OCI-LY1 (cell line): Measurements from ENCODE around the gene MZF1.

Experiments
- H2AFZ ChIP-seq: fragments of 200-600 bp; sonication (generic), shearing (Covaris generic); 2 replicates; pipeline ENCODE4 v1.6.0; 2014; ENCODE audit warnings: antibody characterized with exemption, mild to moderate bottlenecking, low read length
- H3F3A ChIP-seq: fragments of 200-600 bp; sonication (generic), shearing (Covaris generic); 2 replicates; pipeline ENCODE4 v1.6.0; 2014; ENCODE audit warnings: mild to moderate bottlenecking, antibody characterized with exemption, low read length, moderate library complexity; ENCODE audit not compliant: insufficient read depth
- H3K27ac ChIP-seq: fragments of 200-600 bp; sonication (generic); 2 replicates; pipeline ENCODE4 v1.5.1; 2014; ENCODE audit warnings: low read length, mixed run types, mild to moderate bottlenecking, low read depth; ENCODE audit not compliant: poor library complexity, severe bottlenecking
- H3K27me3 ChIP-seq: fragments of 200-600 bp; sonication (generic); 2 replicates; pipeline ENCODE4 v1.6.0; 2014; ENCODE audit warnings: antibody characterized with exemption, mild to moderate bottlenecking, low read length, moderate library complexity; ENCODE audit not compliant: insufficient read depth
- H3K36me3 ChIP-seq: fragments of 200-600 bp; sonication (generic); 2 replicates; pipeline ENCODE4 v1.6.1; 2014; ENCODE audit warnings: mild to moderate bottlenecking, antibody characterized with exemption, low read length, moderate library complexity, mixed read lengths; ENCODE audit not compliant: insufficient read depth
- H3K4me1 ChIP-seq: fragments of 200-600 bp; sonication (generic); 2 replicates; pipeline ENCODE4 v1.5.1; 2014; ENCODE audit warnings: mild to moderate bottlenecking, low read length, moderate library complexity; ENCODE audit not compliant: insufficient read depth, severe bottlenecking
- H3K4me2 ChIP-seq: fragments of 200-600 bp; sonication (generic), shearing (Covaris generic); 2 replicates; pipeline ENCODE4 v1.6.1; 2014; ENCODE audit warnings: low read length
- H3K4me3 ChIP-seq: fragments of 200-600 bp; sonication (generic); 2 replicates; pipeline ENCODE4 v1.5.1; 2014; ENCODE audit warnings: low read length, low read depth, mild to moderate bottlenecking, mixed read lengths; ENCODE audit not compliant: poor library complexity, severe bottlenecking
- H3K79me2 ChIP-seq: fragments of 200-600 bp; shearing (Covaris generic); 2 replicates; pipeline ENCODE4 v1.6.1; 2016; ENCODE audit warnings: mixed run types, low read length, mixed read lengths; ENCODE audit not compliant: insufficient read depth
- H3K9ac ChIP-seq: fragments of 200-600 bp; sonication (generic), shearing (Covaris generic); 2 replicates; pipeline ENCODE4 v1.6.1; 2014; ENCODE audit warnings: mild to moderate bottlenecking, low read length, mixed read lengths
- H3K9me2 ChIP-seq: fragments of 200-600 bp; sonication (generic), shearing (Covaris generic); 2 replicates; pipeline ENCODE4 v1.6.1; 2014; ENCODE audit warnings: low read depth, mild to moderate bottlenecking, low read length, mixed read lengths
- H3K9me3 ChIP-seq: fragments of 200-600 bp; shearing (Covaris generic); 2 replicates; pipeline ENCODE4 v1.6.1; 2014; ENCODE audit warnings: low read length, mixed read lengths
- H4K20me1 ChIP-seq: fragments of 200-600 bp; sonication (generic), shearing (Covaris generic); 2 replicates; pipeline ENCODE4 v1.6.0; 2016; ENCODE audit warnings: mild to moderate bottlenecking, low read length; ENCODE audit not compliant: insufficient read depth
- CTCF ChIP-seq: fragments of 200-600 bp; sonication (generic), shearing (Covaris generic); IDR thresholded peaks from 2 replicates; pipeline ENCODE4 v1.5.1; 2017; ENCODE audit warnings: mild to moderate bottlenecking, antibody characterized with exemption, low read length, moderate library complexity, mixed read lengths
- EZH2 ChIP-seq: fragments of 200-600 bp; sonication (generic), shearing (Covaris generic); IDR thresholded peaks from 2 replicates; pipeline ENCODE4 v1.8.0; 2017; ENCODE audit warnings: borderline replicate concordance, mixed run types, mild to moderate bottlenecking, antibody characterized with exemption, low read length, moderate library complexity, mixed read lengths

MZF1 gene

GRCh38 chr19:58557221-58558065 lies 15.7 kb downstream of the MZF1 start:
- Histone ChIP-seq H3K9me3 (no peaks in the 10 kb centered on the region), H3K79me2 (peaks cover 19% of the 10 kb centered on the region), H3K36me3 (peaks cover 32% of the 10 kb centered on the region; the same call in 1 of the 2 replicates), H3K9me2 (no peaks in the 10 kb centered on the region), H3K27me3 (no peaks in the 10 kb centered on the region), H3K9ac (peak overlapping the region; percentile 97), H3K4me1 (peaks cover 66% of the 10 kb centered on the region), H4K20me1 (no peaks in the 10 kb centered on the region), H3F3A (peaks cover 17% of the 10 kb centered on the region), H3K4me2 (peak overlapping the region; percentile 88), H2AFZ (no peak overlapping the region), H3K4me3 (peak overlapping the region; percentile 91), H3K27ac (peak overlapping the region; percentile 93)
- TF ChIP-seq EZH2 (no peak), CTCF (no peak)

GRCh38 chr19:58556622-58557220 lies 16.4 kb downstream of the MZF1 start:
- Histone ChIP-seq H3K36me3 (peaks cover 39% of the 10 kb centered on the region), H3K79me2 (peaks cover 19% of the 10 kb centered on the region), H3K4me1 (peaks cover 58% of the 10 kb centered on the region), H3K27me3 (no peaks in the 10 kb centered on the region), H3K4me3 (peak overlapping the region; percentile 91), H3K27ac (peak overlapping the region; percentile 93), H3K9me3 (no peaks in the 10 kb centered on the region), H4K20me1 (no peaks in the 10 kb centered on the region), H3K9me2 (no peaks in the 10 kb centered on the region), H2AFZ (no peak overlapping the region), H3K9ac (peak overlapping the region; percentile 97), H3K4me2 (peak overlapping the region; percentile 88), H3F3A (peaks cover 20% of the 10 kb centered on the region)
- TF ChIP-seq EZH2 (no peak), CTCF (no peak)

GRCh38 chr19:58555920-58556621 lies 17.1 kb downstream of the MZF1 start:
- Histone ChIP-seq H3F3A (peaks cover 17% of the 10 kb centered on the region), H4K20me1 (no peaks in the 10 kb centered on the region), H3K36me3 (peaks cover 45% of the 10 kb centered on the region), H3K9ac (peak overlapping the region; percentile 97; the same call in 1 of the 2 replicates), H2AFZ (no peak overlapping the region), H3K4me2 (peak overlapping the region; percentile 88), H3K79me2 (peaks cover 19% of the 10 kb centered on the region), H3K27ac (peak overlapping the region; percentile 93), H3K9me3 (no peaks in the 10 kb centered on the region), H3K9me2 (no peaks in the 10 kb centered on the region), H3K4me1 (peaks cover 52% of the 10 kb centered on the region), H3K27me3 (no peaks in the 10 kb centered on the region), H3K4me3 (peak overlapping the region; percentile 91)
- no peak for TF ChIP-seq CTCF
- no peak for TF ChIP-seq EZH2
